Activated gamma-delta T cell treated with anti-CD3 and anti-CD28 coated beads, Interleukin-2, amount 50 U/mL, for 16 hours (primary cell): ENCODE data around the gene BRICD5.

ENCODE experiments used
- DNase-seq: peaks from one replicate; pipeline ENCODE4 v3.0.0-alpha.2; 2020; ENCODE audit warnings: low read depth

The BRICD5 gene

DNA sequence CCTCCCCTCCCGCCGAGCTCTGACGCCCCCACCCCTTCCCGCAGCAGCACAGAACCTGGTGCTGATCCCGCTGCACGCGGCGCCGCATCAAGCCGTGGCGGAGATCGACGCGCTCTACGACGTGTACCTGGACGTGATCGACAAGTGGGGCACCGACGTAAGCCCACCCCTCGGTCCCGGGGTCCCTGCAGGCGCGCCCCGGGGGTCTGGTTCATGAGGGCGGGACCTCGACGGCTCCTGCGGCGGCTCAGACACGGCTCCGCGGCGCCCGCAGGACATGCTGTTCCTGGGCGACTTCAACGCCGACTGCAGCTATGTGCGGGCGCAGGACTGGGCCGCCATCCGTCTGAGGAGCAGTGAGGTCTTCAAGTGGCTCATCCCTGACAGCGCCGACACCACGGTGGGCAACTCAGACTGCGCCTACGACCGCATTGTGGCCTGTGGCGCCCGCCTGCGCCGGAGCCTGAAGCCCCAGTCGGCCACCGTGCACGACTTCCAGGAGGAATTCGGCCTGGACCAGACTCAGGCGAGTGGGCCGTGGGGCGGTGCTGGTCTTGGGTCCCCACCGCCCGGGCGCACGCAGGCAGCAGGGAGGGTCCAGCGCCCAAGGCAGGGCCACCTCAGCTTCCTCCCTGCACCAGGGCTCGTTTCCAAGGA, 27.0 kb upstream of the BRICD5 start:
- no peak for DNase-seq

DNA sequence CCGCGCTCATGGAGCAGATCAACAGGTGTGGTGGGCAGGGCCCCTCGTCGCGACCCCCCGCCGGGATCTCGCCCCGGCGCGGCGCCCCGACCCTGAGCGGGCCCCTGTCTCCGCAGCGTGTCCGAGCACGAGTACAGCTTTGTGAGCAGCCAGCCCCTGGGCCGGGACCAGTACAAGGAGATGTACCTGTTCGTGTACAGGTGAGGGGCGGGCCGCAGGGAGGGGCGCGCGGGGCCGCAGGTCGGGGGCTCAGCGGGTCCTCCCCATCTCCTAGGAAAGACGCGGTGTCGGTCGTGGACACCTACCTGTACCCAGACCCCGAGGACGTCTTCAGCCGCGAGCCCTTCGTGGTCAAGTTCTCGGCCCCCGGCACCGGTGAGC, 26.4 kb upstream of the BRICD5 start:
- no peak for DNase-seq

DNA sequence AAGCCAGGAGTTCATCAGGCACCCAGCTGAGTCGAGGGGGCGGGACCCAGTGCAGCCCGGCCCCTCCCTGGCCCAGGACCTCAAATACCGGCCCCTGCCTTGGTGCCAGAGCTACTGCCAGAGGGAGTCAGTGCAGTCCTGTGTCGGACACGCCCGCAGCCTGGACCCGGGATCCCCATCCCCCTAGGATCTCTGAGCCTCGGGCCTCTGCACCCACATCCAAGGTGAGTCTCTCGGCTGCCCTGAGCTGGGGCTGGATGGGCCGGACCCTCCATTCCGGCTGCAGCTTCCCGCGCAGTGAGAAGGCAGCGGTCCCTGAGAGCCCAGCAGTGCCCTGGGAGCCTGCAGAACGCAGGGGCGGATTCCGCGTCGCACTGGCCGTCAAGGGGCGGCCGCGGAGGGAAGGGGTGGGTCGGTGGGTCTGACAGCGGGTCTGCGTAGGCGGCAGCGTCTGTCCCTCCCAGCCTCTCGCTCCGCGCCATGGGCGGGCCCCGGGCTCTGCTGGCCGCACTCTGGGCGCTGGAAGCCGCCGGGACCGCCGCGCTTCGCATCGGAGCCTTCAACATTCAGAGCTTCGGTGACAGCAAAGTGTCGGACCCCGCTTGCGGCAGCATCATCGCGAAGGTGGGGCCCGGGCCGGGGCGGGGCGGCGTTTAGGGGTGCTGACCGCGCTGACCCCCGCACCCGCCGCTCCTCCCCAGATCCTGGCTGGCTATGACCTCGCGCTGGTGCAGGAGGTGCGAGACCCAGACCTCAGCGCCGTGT, 25.9 kb upstream of the BRICD5 start, which contains the start of gene DNASE1L2:
DNASE1L2 (plus strand) TSS at position 108 of the 765 bp plus-strand sequence; CDS start at position 481, 373 bp downstream.
- no peak for DNase-seq

DNA sequence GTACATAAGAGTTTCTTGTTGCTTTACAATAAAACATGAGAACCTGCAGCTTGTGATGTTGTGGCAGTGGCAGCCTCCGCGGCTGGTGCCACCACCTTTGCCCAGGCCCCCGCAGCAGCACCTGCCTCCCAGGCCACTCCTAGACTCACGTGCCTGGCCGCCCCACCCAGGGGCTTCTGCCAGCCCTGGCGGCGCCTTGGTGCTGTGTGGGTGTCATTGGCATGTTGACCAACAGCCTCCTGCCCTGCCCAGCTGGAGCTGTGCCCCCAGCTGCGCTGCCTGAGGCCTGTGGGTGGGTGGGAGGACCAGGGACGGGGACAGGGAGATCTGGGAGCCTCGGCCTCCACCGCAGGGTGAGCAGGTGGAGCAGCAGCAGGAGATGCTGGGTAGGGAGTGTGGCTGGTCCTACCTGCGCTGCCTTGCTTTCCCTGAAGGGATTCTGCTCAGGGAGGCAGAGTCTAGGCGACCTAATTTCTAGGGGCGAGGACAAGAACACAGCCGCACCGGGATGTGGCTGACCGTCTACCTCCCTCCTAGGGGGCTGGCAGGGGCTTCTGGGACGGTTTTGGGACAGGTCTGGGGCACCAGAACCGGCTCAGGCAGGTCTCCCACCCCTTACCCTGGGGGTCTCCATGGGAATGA, 25.2 kb upstream of the BRICD5 start:
- no peak for DNase-seq

DNA sequence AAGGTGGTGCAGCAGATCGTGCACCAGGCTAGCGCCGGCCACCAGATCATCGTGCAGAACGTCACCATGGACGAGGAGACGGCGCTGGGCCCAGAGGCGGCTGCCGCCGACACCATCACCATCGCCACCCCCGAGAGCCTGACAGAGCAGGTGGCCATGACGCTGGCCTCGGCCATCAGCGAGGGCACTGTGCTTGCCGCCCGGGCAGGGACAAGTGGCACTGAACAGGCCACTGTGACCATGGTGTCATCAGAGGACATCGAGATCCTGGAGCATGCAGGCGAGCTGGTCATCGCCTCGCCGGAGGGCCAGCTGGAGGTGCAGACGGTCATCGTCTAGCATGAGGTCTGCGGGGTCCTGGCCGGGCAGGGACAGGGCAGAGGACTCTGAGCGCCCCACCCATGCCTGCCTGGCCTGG, 24.6 kb upstream of the BRICD5 start:
- DNase-seq = no peak

DNA sequence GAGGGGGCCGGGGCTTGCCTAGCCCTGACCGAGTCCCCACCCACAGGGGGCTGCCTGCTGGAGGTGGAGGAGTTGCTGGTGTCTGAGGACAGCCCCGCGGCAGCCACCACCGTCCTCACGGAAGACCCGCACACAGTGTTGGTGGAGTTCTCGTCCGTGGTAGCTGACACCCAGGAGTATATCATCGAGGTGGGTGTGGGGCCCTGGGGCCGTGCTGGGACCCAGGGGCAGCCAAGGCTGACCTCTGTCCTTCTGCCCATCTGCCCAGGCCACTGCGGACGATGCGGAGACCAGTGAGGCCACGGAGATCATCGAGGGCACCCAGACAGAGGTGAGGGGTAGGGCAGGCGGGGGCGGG, 24.1 kb upstream of the BRICD5 start:
- DNase-seq = no peak

DNA sequence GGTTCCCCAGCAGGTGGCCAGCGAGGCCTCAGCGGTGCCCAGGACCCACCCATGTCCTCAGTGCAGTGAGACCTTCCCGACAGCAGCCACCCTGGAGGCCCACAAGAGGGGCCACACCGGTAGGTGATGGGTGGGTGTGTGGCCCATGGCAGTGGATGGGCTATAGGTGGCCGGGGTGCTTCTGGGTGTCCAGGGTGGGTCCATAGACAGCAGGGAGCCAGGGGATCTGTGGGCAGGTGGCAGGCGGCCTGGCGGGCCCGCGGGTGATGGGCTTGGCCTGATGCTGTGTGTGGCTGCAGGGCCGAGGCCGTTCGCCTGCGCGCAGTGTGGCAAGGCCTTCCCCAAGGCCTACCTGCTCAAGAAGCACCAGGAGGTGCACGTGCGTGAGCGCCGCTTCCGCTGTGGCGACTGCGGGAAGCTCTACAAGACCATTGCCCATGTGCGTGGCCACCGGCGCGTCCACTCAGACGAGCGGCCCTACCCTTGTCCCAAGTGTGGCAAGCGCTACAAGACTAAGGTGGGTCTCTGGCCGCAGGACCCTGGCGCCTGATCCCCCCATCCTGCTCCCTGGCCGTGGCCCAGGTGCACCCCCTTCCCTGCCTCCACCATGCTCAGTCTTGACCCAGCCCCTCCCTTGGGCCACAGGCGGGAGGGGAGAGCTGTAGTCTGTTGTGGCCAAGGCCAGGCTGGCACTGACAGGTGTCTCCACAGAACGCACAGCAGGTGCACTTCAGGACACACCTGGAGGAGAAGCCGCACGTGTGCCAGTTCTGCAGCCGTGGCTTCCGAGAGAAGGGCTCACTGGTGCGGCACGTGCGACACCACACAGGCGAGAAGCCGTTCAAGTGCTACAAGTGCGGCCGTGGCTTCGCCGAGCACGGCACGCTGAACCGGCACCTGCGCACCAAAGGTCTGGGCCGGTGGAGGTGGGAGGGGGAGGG, 23.5 kb upstream of the BRICD5 start:
- DNase-seq = no peak

DNA sequence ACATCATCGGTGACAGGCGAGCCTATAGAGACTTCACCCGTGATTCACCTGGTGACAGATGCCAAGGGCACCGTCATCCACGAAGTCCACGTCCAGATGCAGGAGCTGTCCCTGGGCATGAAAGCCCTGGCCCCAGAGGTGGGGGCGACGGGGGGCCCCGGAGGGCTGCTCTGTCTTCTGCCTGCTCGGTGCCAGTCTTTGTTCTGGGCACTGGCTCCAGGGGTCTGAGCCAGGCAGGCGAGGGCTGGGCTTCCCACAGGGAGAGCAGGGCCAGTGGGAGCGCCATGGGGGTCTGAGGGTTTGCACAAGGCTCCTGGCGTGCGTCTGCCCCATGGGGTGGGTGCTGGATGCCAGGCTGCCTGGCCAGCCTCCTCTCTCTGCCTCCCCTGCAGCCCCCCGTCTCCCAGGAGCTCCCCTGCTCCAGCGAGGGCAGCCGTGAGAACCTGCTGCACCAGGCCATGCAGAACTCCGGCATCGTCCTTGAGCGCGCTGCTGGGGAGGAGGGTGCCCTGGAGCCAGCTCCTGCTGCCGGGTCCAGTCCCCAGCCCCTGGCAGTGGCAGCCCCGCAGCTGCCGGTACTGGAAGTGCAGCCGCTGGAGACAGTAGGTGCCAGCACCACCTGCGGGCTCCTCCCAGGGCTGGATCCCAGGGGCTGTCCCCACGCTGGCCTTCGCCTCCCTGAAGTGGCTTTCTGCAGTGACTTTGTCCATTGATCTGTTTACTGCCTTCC, 22.5 kb upstream of the BRICD5 start:
- no peak for DNase-seq

DNA sequence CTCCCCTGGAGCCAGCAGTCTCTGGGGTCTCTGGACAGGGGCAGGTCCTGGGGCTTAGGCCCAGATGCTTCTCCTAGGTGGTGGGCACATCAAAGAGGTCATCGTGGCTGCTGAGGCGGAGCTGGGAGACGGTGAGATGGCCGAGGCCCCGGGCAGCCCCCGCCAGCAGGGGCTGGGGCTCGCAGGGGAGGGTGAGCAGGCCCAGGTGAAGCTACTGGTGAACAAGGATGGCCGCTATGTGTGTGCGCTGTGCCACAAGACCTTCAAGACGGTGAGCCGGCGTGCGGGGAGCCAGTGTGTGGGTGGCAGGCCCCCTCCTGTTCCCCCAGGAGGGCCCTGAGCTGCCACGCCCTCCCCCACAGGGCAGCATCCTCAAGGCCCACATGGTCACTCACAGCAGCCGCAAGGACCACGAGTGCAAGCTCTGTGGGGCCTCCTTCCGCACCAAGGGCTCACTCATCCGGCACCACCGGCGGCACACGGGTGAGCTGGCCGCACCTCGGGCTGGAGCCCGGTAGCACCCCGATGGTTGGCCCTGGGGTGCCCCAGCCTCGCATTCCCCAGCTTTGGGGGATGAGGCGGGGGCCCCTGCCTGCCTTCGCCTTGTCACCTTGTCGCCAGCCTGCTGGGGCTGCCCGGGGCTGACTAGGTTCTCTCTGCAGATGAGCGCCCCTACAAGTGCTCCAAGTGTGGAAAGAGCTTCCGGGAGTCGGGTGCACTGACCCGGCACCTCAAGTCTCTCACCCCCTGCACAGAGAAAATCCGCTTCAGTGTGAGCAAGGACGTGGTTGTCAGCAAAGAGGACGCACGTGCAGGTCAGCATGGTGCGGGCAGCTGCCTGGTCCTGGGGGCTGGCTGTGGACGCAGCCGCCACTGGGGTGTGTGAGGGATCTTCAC, 21.7 kb upstream of the BRICD5 start:
- DNase-seq = no peak

DNA sequence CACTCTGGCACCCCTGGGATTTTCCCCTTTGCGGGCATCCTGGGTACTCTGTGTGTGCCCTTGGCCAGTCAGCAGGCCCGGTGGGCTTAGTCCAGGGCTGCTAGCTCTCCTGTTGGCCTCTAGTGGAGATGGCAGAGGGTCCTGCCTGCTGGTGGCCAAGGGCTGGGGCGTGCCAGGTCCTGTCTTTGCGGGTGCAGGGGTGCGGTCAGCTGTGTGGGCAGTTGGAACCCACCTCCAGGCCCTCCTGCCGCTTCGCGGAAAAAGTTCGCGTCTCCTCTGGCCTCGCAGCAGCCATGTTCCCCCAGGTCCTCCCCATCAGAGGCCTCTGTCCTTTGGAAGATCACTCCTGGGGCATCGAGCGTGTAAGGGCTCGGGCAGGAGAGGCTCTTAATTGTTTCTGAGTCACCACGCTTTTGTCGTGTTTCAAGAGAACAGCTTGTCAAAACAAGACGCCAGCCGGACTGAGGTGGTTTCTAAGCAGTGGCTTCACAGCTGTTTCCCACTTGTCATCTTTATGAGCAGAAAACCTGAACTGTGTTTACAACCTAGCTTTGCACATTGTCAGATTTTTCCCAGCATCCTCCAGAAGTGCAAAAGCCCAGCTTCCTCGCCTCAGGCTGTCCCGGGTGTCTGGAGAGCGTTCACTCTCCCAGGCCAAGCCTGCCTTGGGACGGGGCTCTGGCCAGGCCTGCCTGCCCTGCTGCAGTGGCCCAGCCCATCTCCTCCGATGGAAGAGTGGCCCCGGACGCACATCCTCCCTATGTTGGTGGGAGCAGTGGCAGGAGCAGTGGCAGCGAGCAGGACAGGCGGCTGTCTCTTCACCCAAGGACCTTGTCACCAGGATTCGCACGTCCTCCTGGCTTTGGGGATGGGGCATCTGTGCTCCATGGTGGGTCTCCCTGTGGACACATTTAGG, 20.6 kb upstream of the BRICD5 start:
- no peak for DNase-seq

DNA sequence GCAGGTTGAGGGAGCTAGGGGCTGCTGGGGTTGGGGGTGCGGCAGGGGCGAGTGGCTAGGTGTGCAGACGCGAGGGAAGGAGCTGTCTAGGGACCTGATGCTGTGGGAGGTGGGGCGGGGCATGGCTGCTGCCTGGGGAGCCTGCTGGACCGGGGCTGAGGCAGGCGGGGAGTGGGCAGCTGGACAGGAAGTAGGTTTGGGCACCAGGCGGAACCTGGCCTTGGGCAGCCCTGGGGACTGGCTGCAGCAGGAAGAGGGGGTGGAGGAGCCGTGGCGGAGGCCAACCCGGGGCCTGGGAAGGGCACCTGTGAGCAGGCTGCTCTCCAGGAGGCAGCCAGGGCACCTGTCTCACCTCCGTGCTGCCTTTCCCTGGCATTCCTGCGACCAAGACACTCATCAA, 19.7 kb upstream of the BRICD5 start:
- DNase-seq = no peak

DNA sequence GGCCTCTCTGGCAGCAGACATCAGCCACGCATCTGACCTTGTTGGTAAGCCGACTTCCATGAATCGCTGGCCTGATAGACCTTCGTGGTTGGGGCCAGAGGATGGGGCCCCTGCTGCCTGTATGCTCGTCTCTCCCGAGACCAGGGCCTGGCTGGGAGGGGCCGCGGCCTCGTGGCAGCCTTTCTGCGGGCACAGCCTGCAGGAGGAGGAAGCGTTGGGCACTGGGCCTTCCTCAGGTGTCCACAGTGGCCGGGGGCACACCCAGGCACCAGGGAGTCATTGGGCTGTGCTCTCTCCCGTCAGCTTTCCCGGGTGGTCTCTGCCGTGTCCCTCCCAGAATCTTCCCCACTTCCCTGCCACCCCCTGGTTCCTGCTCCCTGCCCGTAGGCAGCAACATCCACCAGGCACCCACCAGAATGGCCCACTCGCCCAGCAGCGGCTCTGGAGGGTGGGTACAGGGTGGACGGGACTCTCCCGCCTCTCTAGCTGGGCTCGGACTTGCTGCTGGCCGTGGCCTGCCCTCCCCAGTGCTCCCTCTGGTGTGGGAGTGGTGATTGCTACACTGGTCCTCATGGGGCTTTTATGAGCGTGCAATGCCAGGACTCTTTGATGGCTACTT, 19.1 kb upstream of the BRICD5 start:
- DNase-seq = no peak

DNA sequence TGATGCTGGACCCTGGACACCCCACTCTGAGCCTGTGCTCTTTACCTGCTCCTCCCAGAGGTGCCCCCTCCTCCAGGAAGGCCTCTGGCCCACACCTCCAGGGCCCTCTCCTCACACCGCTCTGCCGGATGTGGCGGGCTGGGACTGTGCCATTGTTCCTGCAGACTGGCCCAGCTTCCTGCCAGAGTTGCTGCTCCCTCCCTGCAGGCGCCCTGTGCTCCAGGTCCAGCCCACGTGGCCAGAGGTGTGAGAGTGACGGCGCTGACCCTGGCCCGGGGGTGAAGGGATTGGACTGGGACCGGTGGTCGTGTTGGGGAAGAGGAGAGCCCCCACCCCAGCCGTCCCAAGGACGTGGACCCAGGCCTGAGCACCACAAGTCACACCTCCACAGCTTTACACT, 18.4 kb upstream of the BRICD5 start:
- no peak for DNase-seq

DNA sequence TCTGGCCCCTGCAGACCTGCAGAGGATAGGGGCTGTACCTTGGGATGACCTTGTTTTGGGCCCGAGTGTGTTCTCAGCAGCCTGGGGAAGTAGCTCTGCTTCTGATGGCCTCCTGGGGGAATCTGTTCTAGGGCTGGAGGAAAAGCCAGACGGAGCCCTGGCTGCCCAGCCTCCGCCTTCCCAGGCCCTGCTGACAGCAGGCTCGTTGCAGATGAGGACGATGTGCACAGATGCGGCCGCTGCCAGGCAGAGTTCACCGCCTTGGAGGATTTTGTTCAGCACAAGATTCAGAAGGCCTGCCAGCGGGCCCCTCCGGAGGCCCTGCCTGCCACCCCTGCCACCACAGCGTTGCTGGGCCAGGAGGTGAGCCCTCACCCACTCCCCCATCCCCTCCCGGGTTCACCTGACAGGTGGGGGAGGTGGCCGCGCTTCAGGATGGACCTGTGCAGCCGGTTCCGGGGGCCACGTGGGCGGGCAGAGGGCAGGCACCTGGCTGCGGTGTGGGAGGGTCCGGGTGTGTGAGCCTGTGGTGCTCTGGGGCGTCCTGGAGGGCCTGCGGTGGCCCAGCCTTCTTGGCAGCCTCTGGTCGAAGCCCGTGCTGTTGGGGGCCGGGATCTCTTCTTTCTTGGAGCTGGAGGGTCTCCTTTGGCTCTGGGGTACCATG, 17.6 kb upstream of the BRICD5 start:
- DNase-seq = no peak

DNA sequence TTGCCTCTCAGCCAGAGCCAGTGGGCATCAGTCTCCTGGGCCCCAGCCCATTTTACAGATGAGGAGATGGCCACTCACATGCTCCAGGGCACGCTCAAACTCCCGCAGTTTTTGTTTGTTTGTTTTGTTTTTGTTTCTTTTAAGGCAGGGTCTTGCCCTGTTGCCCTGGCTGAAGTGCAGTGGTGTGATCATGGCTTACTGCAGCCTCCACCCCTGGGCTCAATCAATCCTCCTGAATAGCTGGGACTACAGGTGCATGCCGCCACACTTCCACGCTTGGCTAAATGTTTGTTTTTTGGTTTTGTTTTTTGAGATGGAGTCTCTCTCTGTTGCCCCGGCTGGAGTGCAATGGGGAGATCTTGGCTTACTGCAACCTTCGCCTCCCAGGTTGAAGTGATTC, 16.3 kb upstream of the BRICD5 start:
- DNase-seq = no peak

DNA sequence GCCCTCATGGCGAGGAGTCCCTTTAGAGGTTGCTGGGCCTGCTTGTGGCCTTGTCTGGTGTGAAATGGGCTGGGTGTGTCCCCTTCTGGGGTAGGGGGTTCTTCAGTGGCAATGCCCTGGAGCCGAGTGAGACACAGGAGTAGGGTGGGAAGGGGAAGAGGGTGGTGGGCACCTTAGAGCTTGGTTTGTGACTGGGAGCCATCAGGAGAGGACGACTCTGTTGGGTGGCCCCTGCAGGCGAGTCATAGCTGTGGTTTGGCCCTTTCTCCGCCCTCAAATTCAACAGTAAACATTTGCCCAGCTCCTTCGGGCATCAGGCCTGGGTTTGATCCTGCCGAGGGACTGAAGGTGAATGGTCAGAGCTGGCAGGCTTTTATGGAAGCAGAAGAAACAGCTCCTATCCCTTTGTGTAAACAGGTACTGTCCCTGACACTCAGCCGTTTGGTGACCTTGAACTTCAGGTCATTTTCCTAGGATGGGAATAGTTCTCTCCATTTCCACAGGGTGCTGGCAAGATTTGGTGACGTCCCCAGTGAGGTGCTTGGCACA, 15.7 kb upstream of the BRICD5 start:
- no peak for DNase-seq

DNA sequence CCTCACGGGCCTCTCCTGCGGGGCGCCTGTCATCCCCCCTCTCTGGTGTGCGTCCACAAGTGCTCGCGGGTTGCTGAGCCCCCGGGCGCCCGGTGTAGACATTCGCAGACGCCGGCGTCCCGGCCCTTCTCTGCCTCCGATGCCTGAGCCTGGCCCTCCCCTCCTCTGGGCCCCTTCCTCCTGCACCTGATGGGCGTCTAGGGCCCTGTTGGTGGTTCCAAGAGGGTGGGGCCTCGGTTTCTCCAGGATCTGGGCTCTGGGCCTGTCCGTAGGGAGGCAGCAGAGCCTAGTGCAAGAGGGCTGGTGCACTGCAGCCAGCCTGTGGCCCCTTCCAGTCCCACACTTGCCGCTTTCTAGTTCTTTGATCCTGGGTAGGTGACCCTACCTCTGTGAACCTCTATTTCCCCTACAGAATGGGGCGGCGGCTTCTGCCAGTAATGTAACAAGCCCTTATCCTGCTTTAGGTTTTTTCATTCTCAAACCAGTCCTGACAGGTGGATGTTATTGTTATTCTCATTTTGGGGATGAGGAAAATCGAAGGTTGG, 13.4 kb upstream of the BRICD5 start:
- DNase-seq = no peak
